Osteoblast (primary cell): Measurements from ENCODE around the gene ATP2B3. TPM values are rescaled to one million over a fixed set of nuclear protein-coding genes. Genes with fewer than 3 reads are reported as not detected.

Experiments
- DNase-seq: peaks from one replicate; pipeline ENCODE4 v3.0.0; 2011; ENCODE audit warnings: low spot score, mixed read lengths; ENCODE audit not compliant: insufficient read length; ENCODE audit errors: missing footprints
- H2AFZ ChIP-seq: 2 replicates; pipeline ENCODE4 v1.6.0; 2011; ENCODE audit warnings: mild to moderate bottlenecking, low read length
- H3K27ac ChIP-seq: 2 replicates; pipeline ENCODE4 v1.5.1; 2011; ENCODE audit warnings: mild to moderate bottlenecking, low read depth, low read length, moderate library complexity
- H3K27me3 ChIP-seq: 2 replicates; pipeline ENCODE4 v1.6.0; 2012; ENCODE audit warnings: mild to moderate bottlenecking, control low read depth, inconsistent platforms, low read length, moderate library complexity; ENCODE audit not compliant: insufficient read depth
- H3K36me3 ChIP-seq: 2 replicates; pipeline ENCODE4 v1.5.1; 2011; ENCODE audit warnings: mild to moderate bottlenecking, low read length, control low read depth, moderate library complexity; ENCODE audit not compliant: insufficient read depth
- H3K4me1 ChIP-seq: 2 replicates; pipeline ENCODE4 v1.5.1; 2011; ENCODE audit warnings: mild to moderate bottlenecking, low read length, control low read depth, moderate library complexity; ENCODE audit not compliant: insufficient read depth
- H3K4me2 ChIP-seq: 2 replicates; pipeline ENCODE4 v1.6.0; 2011; ENCODE audit warnings: mild to moderate bottlenecking, low read length; ENCODE audit not compliant: insufficient read depth
- H3K4me3 ChIP-seq: fragments of 200-600 bp; sonication (generic); 3 replicates; pipeline ENCODE4 v1.5.1; 2012; ENCODE audit warnings: mild to moderate bottlenecking, low read length, inconsistent platforms; ENCODE audit not compliant: insufficient read depth
- H3K79me2 ChIP-seq: 2 replicates; pipeline ENCODE4 v1.6.0; 2012; ENCODE audit warnings: mild to moderate bottlenecking, low read length, control low read depth, inconsistent platforms; ENCODE audit not compliant: insufficient read depth
- H3K9me3 ChIP-seq: 2 replicates; pipeline ENCODE4 v1.5.1; 2011; ENCODE audit warnings: low read depth, low read length, control low read depth
- H4K20me1 ChIP-seq: 2 replicates; pipeline ENCODE4 v1.6.0; 2012; ENCODE audit warnings: mild to moderate bottlenecking, low read length, control low read depth; ENCODE audit not compliant: insufficient read depth
- CTCF ChIP-seq: IDR thresholded peaks from 2 replicates; pipeline ENCODE4 v1.5.1; 2011; ENCODE audit warnings: mild to moderate bottlenecking, low read depth, low read length, moderate library complexity; ENCODE audit errors: extremely low read depth
- total RNA-seq: library from RNA; depleted of rRNA; stranded (reverse); fragments of >200 nt; gene quantifications from 2 replicates; pipeline ENCODE4 v1.2.3, GENCODE V29; 2012

Gene ATP2B3
- total RNA-seq, 1 donor: not detected

DNA sequence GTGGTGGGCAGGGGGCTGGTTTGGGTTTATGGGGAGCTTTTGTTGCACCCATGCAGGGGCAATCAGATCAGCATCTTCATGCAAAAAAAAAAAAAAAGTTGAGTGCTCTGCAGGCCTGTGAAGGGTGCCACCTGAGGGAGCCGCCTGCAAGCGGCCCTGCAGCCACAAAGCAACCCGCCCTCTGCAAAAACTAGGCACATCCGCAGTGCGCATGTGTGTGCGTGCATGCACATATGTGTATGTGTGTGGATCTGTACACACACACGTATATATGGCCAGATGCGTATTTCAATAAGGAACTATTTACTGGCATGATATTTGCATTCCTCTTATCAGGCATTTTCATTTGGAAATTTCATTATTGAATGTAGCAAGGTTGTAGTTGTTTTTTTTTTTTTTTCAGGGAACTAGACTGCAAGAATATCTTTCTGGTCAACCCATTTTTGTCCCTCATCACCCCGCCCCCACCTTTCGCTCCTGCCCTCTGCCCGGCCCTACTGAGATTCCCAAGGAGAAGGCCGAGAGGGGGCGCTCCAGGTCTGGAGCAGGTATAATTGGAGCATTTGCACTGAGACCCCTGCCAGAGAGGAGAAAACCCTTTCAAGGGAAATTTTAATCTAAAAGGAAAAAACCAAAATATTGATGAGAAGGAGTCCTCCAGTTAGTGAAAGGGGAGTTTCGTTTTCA is 63.4 kb downstream of the ATP2B3 start:
- no peak overlapping the region for H2AFZ ChIP-seq
- H3K4me2 ChIP-seq: no peak overlapping the region
- H3K4me1 ChIP-seq: no peaks in the 10 kb centered on the region
- no peaks in the 10 kb centered on the region for H4K20me1 ChIP-seq
- H3K4me3 ChIP-seq: no peak overlapping the region
- H3K9me3 ChIP-seq: no peaks in the 10 kb centered on the region
- no peak overlapping the region for H3K27ac ChIP-seq
- no peaks in the 10 kb centered on the region for H3K79me2 ChIP-seq
- H3K36me3 ChIP-seq: no peaks in the 10 kb centered on the region
- no peak for TF ChIP-seq CTCF
- H3K27me3 ChIP-seq: peaks cover 5% of the 10 kb centered on the region
- DNase-seq: no peak

GRCh38 chrX:153582896-153583295 is 65.5 kb downstream of the ATP2B3 start:
- no peaks in the 10 kb centered on the region for H4K20me1 ChIP-seq
- H3K4me3 ChIP-seq: no peak overlapping the region
- H3K79me2 ChIP-seq: no peaks in the 10 kb centered on the region
- peaks cover 8% of the 10 kb centered on the region for H3K36me3 ChIP-seq
- H3K9me3 ChIP-seq: no peaks in the 10 kb centered on the region
- no peak for DNase-seq
- TF ChIP-seq CTCF: no peak
- no peak overlapping the region for H3K4me2 ChIP-seq
- no peak overlapping the region for H3K27ac ChIP-seq
- H3K4me1 ChIP-seq: no peaks in the 10 kb centered on the region
- H3K27me3 ChIP-seq: peaks cover 4% of the 10 kb centered on the region
- no peak overlapping the region for H2AFZ ChIP-seq

DNA sequence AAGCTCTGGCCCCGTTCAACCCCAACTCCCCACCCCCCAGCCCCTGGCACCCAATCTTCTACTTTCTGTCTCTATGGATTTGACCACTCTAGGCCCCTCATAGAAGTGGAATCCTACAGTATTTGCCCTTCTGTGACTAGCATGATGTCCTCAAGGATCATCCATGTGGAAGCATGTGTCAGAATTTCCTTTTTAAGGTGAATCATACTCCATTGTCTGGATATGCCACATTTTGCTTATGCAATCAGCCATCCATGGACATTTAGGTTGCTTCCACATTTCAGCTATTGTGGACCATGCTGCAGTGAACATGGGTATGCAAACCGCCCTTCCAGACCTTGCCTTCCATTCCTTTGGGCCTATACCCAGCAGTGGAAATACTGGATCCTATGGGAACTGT is 66.0 kb downstream of the ATP2B3 start:
- H3K27me3 ChIP-seq: no peaks in the 10 kb centered on the region
- no peak overlapping the region for H3K4me2 ChIP-seq
- no peak overlapping the region for H3K4me3 ChIP-seq
- no peaks in the 10 kb centered on the region for H3K79me2 ChIP-seq
- peaks cover 9% of the 10 kb centered on the region for H3K36me3 ChIP-seq
- TF ChIP-seq CTCF: no peak
- no peaks in the 10 kb centered on the region for H3K4me1 ChIP-seq
- H2AFZ ChIP-seq: no peak overlapping the region
- DNase-seq: no peak
- H3K27ac ChIP-seq: no peak overlapping the region
- H4K20me1 ChIP-seq: no peaks in the 10 kb centered on the region
- no peaks in the 10 kb centered on the region for H3K9me3 ChIP-seq

DNA sequence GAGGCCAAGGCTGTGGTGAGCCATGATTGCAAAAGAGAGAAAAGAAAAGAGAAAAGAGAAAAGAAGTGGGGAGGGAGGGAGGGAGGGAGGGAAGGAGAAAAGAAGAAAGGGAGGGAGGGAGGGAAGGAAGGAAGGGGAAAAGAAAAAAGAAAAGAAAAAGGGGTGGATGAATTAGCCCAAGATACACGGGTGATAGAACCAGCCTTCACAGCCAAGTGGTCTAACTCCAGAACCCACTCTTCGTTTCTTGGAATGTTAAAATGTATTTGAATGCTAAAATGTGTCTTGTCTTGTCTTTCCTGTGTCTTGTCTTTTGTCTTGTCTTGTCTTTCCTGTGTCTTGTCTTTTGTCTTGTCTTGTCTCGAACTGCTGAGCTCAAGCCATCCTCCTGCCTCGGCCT is 68.4 kb downstream of the ATP2B3 start:
- Histone ChIP-seq H3K4me2 (no peak overlapping the region), H4K20me1 (no peaks in the 10 kb centered on the region), H3K27me3 (no peaks in the 10 kb centered on the region), H3K4me3 (no peak overlapping the region), H3K4me1 (no peaks in the 10 kb centered on the region), H3K27ac (no peak overlapping the region), H3K79me2 (no peaks in the 10 kb centered on the region), H3K9me3 (no peaks in the 10 kb centered on the region), H3K36me3 (peaks cover 9% of the 10 kb centered on the region), H2AFZ (no peak overlapping the region)
- no peak for TF ChIP-seq CTCF
- DNase-seq: no peak
